Uterus (tissue), 2 donors: Measurements from ENCODE around the gene UVSSA.

Source experiments
- POLR2A ChIP-seq, 2 donors: fragments of 450-650 bp; IDR thresholded peaks; one replicate each; pipeline ENCODE4 v1.6.1; 2016; ENCODE audit warnings: antibody characterized with exemption in 2 of 2, mild to moderate bottlenecking in 1 of 2, moderate library complexity in 1 of 2
- TF ChIP-seq, protein P1 (sequence below), 4 experiments: fragments of 200-600 bp in 2 of 4; fragments of 450-650 bp in 2 of 4; sonication (generic) in 2 of 4; IDR thresholded peaks; one replicate each; pipeline ENCODE4 v1.5.1; 2016 to 2019; ENCODE audit warnings: antibody characterized with exemption in 4 of 4, mild to moderate bottlenecking in 2 of 4, moderate library complexity in 1 of 4

DNA sequence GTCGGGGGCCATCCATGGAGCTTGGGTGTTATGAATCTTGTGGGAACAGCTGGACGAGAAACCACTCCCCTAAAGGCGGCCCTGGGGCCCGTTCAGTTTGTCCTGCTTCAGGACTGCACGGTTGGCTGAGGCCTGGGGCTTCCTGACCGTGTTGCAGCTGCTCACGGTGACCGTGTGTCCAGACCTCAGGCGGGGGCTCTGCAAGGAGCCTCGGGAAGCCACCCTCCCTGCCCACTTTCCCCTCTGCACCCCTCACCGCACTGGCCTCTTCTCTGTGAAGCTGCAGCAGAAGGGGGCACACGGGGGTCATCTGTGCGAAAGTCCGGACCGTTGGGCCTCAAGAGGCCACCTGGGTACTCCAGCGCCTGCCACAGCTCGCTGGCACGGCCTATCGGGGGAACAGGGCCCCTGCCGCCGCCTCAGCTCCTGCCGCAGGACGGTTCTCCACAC is 29.4 kb downstream of the UVSSA start:
- TF ChIP-seq POLR2A (IDR thresholded peaks at IDR 0.05): no peak
- TF ChIP-seq, protein P1, sequence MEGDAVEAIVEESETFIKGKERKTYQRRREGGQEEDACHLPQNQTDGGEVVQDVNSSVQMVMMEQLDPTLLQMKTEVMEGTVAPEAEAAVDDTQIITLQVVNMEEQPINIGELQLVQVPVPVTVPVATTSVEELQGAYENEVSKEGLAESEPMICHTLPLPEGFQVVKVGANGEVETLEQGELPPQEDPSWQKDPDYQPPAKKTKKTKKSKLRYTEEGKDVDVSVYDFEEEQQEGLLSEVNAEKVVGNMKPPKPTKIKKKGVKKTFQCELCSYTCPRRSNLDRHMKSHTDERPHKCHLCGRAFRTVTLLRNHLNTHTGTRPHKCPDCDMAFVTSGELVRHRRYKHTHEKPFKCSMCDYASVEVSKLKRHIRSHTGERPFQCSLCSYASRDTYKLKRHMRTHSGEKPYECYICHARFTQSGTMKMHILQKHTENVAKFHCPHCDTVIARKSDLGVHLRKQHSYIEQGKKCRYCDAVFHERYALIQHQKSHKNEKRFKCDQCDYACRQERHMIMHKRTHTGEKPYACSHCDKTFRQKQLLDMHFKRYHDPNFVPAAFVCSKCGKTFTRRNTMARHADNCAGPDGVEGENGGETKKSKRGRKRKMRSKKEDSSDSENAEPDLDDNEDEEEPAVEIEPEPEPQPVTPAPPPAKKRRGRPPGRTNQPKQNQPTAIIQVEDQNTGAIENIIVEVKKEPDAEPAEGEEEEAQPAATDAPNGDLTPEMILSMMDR (IDR thresholded peaks at IDR 0.05): no peak
